Fibroblast of pulmonary artery (primary cell): Measurements from ENCODE around the gene MED23.

ENCODE experiments used
- DNase-seq: peaks from one replicate; pipeline ENCODE4 v3.0.0-alpha.2; 2010; ENCODE audit warnings: low read depth
- H3K4me3 ChIP-seq: replicated peaks from 2 replicates; pipeline ENCODE4 v1.5.1; 2011; ENCODE audit warnings: low read depth, mild to moderate bottlenecking, control low read depth, low read length, moderate library complexity
- TF ChIP-seq, protein P1 (sequence below): IDR thresholded peaks from 2 replicates; pipeline ENCODE4 v1.5.1; 2011; ENCODE audit warnings: mild to moderate bottlenecking, control low read depth, low read length, inconsistent platforms; ENCODE audit errors: missing control alignments

Gene MED23

DNA sequence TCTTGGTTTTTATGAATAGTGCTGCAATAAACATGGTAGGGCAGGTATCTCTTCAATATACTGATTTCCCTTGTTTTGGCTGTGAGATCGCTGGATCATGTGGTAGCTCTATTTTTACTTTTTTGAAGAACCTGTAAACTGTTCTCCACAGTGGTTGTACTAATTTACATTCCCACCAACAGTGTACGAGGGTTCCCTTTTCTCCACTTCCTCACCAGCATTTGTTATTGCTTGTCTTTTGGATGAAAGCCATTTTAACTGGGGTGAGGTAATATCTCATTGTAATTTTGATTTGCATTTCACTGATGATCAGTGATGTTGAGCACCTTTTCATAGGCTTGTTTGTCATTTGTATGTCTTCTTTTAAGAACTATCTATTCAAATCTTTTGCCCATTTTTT is 63.0 kb downstream of the MED23 start:
- TF ChIP-seq, protein P1, sequence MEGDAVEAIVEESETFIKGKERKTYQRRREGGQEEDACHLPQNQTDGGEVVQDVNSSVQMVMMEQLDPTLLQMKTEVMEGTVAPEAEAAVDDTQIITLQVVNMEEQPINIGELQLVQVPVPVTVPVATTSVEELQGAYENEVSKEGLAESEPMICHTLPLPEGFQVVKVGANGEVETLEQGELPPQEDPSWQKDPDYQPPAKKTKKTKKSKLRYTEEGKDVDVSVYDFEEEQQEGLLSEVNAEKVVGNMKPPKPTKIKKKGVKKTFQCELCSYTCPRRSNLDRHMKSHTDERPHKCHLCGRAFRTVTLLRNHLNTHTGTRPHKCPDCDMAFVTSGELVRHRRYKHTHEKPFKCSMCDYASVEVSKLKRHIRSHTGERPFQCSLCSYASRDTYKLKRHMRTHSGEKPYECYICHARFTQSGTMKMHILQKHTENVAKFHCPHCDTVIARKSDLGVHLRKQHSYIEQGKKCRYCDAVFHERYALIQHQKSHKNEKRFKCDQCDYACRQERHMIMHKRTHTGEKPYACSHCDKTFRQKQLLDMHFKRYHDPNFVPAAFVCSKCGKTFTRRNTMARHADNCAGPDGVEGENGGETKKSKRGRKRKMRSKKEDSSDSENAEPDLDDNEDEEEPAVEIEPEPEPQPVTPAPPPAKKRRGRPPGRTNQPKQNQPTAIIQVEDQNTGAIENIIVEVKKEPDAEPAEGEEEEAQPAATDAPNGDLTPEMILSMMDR: no peak
- no peak overlapping the region for H3K4me3 ChIP-seq
- DNase-seq: no peak

DNA sequence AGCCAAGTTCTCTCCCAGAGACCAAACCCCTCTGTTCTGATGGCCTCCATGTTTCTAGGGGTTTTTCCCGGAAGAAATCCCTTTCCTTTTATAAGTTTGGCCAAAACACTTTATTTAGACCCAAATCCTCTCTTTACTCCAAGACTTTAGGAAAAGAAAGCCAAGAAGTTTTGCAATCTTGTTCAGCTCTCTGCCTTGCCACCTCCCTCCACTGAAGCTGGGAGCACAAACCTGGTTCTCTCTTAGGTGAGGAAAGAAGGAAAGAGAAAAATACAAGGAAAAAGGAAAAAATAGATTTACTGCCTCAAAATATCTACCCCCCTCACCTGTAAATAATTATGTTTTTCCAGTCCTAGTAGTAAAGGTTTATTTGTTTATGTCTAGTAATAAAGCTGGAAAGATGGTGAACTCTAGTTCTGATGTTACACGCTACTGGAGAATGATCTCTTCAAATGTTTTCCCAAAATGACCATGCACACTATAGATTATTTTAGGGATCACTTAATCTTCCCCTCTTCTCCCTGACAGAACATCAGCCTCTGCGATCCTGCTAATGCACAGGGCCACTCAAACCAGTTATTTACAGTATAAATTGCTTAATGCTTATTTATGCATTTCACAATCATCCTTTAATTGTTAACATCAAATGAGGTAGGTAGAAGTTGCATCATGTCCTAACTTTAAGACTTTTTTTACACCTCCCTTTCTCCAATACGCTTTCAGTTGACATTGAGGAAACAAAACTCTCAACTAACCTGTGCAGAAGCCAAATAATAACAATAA is 65.9 kb downstream of the MED23 start:
- H3K4me3 ChIP-seq: no peak overlapping the region
- TF ChIP-seq, protein P1: no peak
- no peak for DNase-seq

DNA sequence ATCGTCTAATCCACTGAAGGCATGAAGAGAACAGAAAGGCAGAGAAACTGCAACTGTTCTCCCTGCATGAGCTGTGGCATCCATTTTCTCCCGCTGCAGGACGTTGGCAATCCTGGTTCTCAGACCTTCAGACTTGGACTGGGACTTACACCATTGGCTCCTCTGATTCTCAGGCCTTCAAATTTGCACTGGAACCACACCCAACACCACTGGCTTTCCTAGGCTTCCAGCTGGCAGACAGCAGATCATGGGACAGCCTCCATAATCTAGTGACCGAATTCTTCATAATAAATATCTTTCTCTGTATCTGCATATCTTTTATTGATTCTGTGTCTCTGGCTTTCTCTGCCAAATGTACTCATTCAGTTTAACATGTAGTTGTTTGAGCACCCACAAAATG is 69.1 kb downstream of the MED23 start:
- TF ChIP-seq, protein P1: no peak
- no peak for DNase-seq
- no peak overlapping the region for H3K4me3 ChIP-seq

DNA sequence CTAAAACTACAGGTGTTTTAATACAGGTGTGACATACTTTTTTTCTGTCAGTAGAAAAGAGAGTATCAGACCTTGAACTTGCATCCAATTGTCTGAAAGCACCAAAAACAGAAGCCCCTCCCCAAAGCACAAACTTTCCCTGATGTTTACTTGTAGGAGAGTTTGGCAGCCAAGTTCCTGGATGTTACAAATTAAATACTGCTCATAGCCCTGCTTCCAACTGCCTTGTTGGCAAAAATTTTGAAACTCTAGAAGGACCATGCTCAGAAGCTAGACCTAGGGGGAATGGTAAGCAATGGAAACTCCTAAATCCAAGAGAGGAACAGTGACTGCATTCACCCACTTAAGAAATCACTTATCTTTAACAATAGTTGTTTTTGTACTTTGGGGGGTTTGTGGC is 72.0 kb downstream of the MED23 start:
- TF ChIP-seq, protein P1: no peak
- DNase-seq: no peak
- no peak overlapping the region for H3K4me3 ChIP-seq

DNA sequence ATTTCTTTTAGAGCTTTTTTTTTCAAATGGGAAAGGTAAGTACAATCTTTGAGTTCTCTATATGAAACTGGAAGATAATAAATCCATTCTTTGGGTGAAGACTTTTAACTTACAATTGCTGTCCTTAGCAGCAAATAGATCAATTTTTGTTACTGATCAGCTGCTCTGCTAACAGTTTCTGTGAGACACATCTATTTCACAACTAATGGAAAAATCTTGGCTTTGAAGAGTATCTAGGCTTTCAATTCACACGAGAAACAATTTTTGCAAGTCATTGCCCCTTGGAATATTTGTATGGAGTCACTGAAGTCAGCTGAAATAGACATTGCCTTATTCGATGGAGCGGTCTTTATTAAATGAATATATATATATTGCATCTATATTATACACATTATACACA is 75.5 kb downstream of the MED23 start:
- TF ChIP-seq, protein P1: no peak
- DNase-seq: no peak
- H3K4me3 ChIP-seq: no peak overlapping the region

DNA sequence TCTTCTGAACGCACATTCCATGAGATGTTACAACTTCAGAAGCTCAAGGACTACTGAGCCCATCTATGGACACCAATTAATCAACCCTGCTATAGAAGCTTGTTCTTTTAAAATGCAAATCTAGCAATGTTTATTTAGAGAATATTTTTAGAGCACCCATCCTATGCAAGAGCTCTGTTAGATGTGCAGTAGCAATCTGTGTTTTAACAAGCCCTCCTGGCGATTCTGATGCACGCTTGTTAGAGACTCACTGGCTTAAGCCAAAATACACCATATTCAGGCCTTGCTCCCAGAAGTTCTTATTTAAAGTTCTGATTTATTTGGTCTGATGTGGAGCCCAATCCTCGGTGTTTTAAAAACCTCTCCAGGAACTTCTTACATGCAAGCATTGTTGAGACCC is 76.1 kb downstream of the MED23 start:
- no peak for DNase-seq
- TF ChIP-seq, protein P1: no peak
- no peak overlapping the region for H3K4me3 ChIP-seq

DNA sequence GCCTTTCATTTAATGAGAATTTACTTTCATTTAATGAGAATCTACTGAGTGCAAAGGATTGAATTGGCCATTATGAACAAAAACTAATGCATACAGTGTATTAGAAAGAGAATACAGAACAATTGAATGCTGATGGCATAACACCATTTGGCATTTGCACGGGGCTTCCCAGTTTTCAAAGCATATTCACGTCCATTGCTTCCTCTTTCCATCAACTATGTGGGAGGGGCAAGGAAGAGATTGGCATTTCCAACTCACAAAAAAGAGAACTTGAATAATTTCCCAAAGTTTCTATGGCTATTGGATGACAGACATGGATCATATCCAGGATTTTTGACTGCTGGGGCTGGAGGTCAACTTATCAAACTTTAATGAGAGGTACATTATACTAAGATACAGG is 78.2 kb downstream of the MED23 start:
- DNase-seq: no peak
- TF ChIP-seq, protein P1: no peak

More for the DNA sequence above, 78.2 kb downstream of the MED23 start:
- no peak overlapping the region for H3K4me3 ChIP-seq
